Activated CD4-positive, alpha-beta T cell treated with anti-CD3 and anti-CD28 coated beads for 48 hours (primary cell): ENCODE measurements around the gene IRF6.
"Not testable (repeated sequence)": the region's sequence is repeated elsewhere in the genome, so short reads cannot be mapped to it uniquely, and the experiment has no call there.

Experiments used
- DNase-seq: peaks from one replicate; pipeline ENCODE4 v3.0.0-alpha.2; 2020

IRF6 gene

DNA sequence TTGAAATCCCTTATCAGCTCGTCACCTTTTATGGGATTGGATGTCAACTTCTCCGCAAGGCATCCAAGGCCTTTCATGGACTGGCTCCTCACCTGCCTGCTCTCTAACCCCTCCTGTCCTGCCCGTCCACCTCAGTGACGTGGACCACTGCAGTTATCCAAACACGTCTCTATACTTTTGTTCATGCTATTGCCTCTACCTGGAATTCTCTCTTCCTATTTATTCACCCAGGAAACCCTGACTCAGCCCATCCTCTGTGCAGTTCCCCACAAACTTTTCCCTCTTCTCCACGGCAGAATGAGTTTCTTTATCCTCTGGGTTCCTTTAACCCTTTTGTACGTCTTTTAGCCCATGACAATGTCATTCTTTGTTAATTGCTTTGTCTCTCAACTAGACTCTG is 16.8 kb upstream of the IRF6 start:
- no peak for DNase-seq

DNA sequence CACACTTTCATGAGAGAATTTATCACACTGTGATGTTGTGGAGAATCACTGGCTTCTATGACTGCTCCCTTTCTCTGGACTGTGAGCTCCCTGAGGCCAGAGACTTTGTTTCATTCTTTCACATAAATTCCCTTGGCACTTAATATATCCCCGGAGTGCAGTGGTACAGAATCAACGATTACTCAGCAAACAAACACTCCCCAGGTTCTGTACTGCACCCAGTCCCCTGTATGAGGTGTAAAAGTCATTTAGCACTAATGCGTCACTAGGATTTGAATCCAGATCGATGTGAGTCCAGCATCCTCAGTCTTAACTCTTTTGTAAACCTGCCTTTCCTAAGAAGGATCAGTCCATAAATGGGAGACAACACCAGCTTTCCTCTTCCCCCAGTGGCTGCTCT is 15.0 kb upstream of the IRF6 start:
- no peak for DNase-seq

DNA sequence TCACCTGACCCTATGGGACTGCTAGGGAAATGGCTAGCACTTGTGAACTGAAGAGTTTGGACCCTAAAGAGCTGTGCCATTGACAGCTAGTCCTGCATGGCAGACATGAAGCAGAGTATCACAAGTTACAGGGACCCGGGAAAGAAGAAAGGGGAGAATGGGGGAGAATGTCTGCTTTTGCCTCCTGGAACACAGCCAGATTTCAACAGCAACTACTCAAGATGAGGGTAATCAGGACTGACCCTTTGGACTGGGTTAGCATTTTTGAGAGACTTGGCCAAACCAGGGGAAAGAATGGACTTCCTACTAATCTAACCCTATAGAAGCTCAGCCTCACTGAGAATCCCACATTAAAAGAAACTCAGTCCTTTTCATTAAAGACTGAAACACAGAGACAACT is 13.1 kb upstream of the IRF6 start:
- DNase-seq: no peak

DNA sequence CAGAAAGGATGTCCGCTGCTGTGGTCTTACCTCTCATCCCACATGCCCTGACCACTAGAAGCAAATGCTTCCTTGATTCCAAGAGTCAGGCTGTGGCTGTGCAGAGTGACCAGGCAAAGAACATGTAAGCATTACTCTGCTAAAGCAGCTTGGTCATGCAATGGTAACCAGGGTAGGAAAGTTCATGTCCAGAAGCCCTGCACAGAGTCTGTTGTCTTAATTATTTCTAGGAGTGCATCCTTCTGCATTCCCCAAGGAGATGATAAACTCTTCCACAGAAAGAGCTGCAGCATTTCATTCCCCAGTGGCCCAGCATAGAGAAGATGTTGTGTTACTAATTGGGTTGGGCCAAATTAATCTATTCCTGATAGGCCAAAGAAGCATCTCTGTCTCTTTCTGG is 11.7 kb upstream of the IRF6 start:
- DNase-seq: no peak

DNA sequence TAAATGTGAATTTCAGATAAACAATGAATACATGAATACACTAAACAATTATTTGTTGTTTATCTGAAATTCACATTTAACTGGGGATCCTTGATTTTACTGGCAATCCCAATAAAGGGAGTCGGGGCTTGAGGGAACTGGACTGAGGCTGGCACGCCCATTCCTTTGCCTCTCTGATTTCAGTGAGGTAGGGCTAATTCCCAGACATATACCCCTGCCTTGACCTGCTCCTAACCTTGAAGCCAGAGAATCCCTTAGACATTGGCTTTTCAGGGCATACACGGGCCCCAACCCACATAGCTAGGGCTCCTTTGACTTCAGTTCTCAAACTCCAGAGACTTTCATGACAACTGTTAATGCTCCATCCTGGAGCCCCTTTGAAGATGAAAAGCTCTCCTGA is 11.0 kb upstream of the IRF6 start:
- no peak for DNase-seq

DNA sequence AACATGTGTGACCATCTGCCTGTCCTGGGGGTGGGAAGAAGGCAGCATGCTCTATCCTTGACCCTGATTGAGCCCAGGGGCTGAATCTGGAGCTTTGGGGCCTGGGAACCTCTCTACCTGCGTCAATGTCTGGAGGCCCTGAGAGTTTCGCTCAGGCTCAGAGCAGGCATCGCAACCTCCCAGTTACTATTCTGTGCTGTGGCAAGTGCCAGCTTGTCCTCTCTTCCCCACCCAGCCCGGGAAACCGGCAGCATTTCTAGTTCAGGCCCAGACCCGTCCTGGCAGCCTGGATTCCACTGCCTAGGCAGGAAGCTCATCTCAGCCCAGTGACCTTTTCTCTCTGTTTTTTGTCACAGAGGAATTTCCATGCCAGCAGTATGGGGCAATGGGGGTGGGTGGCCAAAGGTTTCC is 10.0 kb upstream of the IRF6 start:
- no peak for DNase-seq

DNA sequence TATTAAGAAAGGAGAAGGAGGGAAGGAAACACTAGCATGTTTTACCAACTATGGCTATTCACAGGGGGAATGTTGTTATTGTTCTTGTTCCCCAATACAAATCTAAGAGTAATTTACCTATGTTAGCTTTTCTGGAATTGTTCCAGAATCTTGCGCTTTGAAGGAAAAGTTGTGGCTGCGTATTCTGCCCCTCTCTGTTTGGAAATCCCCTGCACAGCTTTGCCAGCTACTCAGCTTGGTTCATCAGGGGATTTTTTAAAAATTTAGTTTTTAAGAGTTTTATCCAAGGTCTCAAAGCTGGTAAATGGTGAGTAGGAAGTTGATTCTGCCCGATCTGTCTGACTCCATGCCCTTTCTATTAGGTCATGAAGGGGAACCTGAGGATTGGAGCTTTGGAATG is 9.5 kb upstream of the IRF6 start:
- no peak for DNase-seq

DNA sequence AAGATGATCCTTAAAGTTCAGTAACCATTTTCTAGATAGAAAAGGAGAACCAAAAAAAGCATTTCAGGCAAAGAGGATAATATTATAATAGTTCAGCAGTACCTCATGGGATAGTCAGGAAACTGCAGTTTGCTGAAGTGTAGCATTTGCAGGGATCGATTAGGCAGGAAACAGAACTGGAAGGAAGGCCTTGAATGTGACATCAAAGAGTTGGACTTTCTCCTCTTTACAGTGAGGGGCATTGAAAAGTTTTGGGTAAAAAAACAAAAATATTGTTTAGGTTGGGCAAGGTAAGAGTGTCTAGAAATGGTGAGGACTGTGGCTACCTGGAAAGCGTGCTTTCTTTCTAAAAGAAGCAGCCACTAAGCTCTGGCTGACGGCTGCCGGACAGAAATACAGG is 8.0 kb upstream of the IRF6 start:
- no peak for DNase-seq

DNA sequence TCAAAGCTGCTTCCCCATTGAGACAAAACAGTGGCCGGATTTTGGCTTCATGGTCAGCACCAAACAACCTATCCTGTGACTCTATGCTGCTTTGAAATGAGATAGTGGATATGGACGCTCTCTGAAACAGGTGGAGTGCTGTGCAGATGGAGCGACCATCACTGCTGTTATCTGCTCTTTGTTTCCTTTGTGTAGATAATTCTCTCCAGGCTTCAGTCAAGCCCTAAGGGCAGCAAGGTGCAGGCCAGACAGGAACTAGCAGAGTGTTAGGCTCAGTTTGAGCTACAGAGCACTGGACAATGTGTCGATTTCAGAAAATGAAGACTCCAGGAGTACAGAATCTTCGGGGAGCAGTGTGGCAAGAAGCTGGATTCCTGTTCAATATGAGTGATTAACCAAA is 4.8 kb upstream of the IRF6 start:
- DNase-seq: no peak

DNA sequence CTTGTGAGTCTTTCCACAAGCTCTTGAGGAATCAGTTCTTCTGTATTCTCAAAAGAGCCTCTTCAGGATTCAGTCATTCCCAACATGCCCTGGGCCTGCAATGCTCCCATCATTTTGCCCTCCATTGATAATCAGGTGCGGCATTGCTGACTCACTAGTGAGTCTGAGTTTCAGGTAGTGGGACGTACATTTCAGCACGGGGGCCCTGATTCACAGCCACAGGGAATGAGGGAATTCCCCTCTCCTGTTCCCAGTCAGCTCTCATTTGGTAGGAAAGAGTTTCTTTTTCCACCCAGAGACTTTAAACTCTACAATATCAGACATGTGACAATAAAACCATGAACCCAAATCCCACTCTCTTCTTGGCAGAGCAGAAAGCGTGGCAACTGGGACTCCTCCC is 3.7 kb upstream of the IRF6 start:
- DNase-seq: no peak

DNA sequence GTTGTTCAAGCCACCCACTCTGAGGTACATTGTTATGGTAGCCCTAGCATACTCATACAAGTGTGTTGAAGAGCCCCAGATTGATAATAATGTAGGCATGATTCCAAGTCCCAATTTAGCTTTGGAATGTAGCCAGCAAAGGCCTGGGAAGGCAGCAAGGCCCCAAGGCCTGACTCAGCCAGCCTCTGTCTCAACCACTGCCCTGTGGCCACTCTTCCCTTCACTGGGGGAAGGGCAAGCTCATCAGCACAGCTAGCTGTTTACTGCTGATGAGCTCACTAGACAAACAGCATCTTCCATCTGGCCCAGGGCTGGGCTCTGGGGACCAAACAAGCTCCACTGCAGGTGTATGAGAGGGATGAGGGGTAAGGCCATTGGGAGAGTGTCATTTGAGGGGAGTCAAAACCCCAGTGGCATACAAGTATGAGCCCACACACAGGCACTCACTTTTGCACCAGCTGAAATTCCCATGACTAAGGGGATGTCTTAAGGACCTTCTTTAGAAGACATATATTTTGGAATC is 2.2 kb upstream of the IRF6 start:
- DNase-seq: no peak

DNA sequence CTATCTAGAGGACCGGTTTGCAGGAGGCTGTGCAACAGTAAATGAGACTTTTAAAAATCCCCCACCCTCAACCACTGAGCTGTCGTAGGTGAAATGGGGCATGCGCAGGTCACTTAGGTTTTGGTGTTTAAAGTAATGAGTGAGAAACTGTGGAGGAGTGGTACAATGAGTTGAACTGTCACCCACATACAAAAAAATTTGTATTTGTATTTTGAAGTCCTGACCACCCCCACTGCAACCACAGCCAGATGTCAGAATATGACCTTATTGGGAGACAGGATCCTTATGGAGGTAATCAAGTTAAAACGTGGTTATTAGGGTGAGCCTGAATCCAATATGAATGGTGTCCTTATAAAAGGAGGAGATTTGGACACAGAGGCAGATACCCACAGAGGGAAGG is 1.6 kb upstream of the IRF6 start:
- DNase-seq: no peak

DNA sequence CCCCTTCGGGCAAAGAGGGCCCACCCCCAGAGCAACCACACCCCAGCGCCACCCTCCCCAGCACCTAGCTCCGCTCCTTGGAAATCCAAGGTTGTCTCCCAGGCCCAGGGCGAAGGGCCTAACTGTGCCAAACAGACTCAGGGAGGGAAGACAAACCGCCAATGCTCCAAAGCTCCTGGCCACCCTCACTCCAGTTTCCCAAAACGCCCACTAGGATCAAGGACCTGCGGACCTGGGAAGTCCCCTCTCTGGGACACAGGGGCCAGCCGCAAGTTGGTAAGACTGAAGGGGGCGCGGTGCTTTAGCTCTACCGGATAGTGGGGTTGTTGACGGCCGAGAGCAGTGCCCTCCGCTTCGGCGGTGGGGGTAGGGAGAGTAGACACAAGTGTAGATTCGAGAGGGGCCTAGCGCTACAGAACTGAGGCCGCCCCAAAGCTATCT is 581 bp downstream of the IRF6 start:
- no peak for DNase-seq

DNA sequence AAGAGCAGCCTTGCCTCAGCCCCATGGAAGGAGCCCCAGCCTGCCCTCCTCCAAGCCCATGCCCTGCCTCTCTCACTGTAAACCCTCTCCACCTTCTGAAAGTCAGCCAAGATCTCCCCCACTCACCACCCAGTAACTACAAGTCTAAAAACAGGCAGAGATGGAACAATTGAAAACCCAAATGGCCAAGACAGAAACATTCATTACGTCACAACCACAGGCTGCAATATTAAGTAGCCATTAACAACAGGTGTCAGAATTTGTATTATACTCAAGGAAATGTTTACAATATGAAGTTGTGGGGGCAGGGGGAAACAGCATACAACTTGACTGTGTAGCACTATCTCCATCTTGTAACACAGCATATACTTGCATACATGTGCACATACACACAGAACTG is 2.4 kb downstream of the IRF6 start:
- no peak for DNase-seq

DNA sequence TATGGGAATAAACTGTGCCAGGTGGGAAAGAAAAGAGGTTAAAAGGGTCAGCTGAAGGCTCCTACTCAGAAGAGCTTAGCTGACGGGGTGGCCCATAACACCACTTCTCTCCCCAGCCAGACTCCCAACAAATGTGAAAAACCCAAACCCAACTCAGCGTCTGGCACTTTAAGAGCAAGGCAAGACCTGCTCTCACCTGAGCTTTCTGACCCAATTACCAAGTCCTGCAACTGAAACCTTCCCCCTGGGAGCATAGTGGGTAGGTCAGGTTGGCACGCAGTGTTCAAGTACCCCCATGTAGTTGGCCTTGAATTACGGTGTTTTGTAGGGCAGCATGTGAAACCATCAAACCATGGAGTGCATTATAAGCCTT is 3.2 kb downstream of the IRF6 start:
- no peak for DNase-seq

DNA sequence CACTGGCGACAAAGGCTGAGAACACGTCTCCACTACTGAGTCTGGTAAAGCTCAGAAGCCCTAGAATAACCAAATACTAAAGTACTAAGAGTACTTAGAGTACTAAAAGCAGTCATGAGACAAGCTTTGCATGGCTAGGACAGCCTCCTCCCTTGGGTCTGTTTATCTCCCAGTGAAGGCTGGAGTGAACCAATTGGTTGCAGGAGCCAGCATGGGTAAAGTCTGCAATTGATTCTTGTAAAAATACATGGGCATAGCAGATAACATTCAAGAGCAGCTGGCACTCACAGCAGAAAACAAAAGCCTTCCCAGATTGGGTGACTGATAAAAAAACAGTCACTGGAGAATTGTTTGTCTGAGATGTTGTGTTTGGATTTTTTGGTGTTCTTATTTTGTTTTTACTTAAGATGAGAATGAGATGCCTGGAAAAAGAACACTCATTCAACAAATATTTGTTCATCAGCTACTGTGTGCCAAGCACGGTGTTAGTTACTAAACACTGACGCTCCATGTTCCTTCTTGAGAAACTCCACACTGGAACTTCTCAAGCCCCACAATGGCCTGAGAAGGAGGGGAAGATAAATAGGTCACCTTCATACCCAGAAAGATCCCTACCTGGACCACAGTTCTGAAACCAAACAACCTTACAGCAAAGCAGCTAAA is 3.7 kb downstream of the IRF6 start:
- DNase-seq: no peak

DNA sequence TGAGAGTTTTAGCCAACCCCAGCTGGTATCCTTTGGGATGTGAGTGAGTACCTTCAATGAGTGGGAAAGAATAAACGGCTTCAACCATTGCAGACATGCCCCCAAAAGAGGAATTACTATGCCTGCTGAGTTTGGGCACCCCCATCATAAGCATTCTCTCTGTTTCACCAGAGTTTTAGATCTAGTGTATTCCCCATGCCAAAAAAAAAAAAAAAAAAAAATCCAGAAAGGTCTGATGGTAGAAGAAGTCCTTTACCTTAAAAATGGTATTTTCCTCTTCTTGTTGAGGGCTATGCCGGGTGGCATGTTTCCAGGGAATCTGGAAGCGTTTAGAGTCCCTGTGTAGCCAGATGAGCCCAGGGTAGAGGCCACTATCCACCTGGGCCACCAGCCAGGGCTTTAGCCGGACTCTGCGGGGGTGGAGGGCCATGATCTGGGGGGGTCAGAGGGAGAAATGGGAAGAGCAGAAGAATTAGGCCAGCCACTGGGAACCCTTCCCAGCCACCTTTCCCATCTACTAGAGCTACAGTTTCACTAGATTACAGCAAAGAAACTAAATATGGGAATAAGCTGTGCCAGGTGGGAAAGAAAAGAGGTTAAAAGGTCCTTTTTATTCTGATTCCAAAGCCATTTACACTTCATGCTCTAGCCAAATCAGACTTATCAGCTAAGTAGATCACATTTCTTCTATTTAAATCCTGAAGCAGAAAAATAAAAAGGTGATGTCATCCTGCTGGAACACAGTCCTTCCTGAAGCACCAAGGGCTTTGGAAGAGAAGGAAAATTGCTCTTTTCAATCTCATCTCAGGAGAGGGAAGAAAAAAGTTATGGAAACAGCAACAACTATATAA is 4.7 kb downstream of the IRF6 start:
- DNase-seq: no peak

DNA sequence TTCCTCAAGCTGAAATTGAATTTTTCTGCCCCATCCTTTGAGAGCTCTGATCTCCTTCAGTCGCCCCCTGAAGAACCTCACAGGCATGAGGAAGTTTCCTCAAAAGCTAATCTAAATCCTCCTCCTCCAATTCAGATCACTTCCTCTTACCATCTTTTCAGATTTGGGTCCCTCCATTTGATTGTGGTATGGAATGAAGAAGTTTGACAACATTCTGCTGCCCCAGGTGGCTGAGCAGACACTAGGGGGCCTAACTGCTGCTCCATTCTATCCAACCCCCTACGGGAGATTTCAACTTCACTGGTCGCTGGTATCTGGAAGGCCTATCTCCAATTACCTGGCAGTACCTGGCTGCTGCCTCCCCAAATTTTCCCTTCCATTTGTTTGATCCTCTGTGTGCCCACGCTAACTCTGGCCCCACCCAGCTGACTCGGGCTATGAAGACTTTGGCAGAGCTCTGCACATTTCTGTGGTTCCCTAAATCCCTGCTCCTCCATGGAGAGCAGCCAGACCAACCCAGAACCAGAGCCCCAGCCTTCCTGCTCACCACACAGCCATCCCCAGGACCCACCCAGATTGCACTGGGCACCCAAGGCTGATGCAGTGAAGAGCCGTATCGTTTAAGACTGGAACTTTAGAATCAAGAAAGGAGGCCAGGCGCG is 7.8 kb downstream of the IRF6 start:
- no peak for DNase-seq

DNA sequence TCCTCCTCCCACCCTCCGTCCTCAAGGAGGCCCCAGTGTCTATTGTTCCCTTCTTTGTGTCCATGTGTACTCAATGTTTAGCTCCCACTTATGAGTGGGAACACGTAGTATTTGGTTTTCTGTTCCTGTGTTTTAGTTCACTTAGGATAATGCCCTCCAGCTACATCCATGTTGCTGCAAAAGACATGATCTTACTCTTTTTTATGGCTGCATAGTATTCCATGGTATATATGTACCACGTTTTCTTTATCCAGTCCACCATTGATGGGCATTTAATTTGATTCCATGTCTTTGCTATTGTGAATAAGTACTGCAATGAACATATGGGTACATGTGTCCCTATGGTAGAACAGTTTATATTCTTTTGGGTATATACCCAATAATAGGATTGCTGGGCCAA is 12.2 kb downstream of the IRF6 start:
- not testable (repeated sequence) for DNase-seq

DNA sequence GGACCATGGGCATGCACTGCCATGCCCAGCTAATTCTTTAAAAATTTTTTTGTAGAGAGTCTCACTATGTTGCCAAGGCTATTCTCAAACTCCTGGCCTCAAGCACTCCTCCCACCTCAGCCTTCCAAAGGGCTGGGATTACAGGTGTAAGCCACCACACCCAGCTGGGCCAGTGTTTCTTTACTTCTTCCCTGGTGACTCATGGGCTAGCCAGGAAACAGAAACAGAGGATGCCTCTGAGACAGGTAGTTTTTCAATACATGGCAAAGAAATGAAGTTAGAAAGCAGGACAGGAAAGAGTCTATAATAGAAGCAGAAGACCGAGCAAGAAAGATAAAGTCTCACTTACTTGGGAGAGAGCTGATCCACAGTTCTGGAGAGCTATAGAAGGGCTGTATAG is 14.0 kb downstream of the IRF6 start:
- DNase-seq: no peak

DNA sequence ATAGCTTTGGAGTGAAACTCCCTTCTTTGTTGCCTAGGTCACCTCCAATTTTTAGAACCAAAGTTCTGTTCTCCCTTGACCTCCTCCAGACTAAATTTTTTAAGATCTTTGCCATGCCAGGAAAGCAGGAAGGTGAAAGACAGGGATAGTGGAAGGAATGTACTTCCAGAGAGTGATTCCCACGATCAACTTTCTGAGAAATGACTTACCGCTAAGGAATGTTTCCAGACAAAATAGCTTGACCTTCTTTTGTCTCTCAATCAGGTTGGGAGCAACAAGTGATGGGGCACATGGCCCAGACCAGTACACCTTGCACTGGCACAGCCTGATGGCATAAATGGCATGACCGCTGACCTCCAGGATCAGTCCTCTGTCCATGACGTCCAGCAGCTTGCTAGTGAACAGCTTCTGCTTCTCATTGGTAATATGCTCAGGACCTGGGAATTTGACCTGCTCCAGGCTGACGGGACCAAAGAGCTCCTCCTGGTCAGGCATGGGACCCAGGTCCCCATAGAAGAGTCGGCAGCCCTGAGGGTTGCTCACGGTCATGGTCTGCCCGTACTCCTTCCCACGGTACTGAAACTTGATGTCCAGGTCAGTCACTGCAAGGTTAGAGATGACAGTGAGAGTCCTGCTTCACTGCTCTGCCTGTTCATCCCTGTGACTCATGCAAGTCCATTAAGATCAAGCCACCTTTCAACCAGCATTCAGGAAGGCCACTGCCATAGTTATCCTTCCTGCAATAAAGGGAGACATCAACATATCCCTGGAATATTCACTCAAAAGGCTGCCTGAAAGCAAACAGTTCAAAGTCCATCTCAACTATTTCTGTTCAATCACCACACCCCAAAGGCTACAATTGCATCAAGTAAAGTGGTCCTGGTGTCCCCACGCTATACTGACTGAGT is 15.4 kb downstream of the IRF6 start:
- no peak for DNase-seq

DNA sequence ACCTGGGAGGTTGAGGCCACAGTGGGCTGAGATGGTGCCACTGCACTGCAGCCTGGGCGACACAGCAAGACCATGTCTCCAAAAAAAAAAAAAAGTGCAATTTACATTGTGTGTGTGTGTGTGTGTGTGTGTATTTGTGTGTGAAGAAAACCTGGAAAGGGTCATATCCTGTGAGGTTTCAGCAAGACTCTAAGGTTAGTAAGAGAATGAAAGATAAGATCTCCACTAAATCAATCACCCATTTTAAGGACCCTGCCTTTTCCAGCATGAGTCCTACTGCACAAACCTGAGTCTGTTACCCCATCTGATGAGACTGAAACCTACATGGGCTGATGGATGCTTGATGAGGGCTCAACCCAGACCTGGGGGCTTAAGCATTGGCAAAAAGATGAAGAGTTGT is 16.7 kb downstream of the IRF6 start:
- no peak for DNase-seq

DNA sequence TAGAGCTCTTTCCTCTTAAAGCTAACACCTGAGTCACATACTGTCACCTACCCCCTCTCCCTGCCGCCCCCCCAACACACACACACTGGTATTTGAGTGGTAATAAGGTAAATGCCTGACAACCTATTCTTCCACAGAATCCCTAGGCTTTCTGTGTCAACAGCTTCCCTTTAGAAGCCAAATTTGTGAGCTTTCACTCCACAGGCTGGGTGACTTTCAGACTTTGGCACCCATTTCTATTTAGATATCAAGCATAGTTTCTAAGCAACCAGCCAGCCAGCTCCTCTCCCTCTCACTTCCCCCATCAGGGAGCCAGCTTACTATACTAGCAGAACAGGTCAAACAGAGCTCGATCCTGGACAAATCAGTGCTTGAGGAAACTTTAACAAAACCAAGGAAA is 18.4 kb downstream of the IRF6 start:
- no peak for DNase-seq
